ENCODE measurements around the gene UGGT1. TPM values are rescaled to one million over a fixed set of nuclear protein-coding genes. Genes with fewer than 3 reads are reported as not detected.

Gene UGGT1
- total and polyA plus RNA-seq, 4 donors, result 6.7 to 74.7 (median 32.4) TPM

DNA sequence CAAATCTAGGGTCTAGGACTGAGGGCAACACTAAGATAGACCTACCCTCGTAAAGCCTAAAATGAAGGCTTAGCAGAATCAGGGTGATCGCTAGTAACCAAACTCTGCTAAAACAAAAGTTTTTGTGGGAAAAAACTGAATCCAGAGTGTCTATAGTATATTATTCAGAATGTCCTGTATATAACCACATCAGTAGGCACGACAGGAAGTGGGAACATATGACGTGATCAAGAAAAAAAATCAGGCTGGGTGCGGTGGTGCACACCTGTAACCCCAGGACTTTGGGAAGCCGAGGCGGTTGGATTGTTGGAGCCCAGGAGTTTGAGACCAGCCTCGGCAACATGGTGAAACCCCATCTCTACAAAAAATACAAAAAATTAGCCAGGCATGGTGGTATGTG lies 106.1 kb downstream of the UGGT1 start:
- WGBS, result 94% methylated on average over 8 of the region's 8 CpGs
- no peak overlapping the region for H3K9ac ChIP-seq (ENCODE audit: low read depth in 1 of 2, low read length in 2 of 2)
- H3K36me3 ChIP-seq (ENCODE audit: control insufficient read depth in 4 of 4, insufficient read depth in 3 of 4, low read depth in 1 of 4, low read length in 3 of 4), result peaks cover 0 to 1% (median 0%) of the 10 kb centered on the region in 4 donors
- no peak overlapping the region for H3K27ac ChIP-seq (ENCODE audit: low read depth in 1 of 2, low read length in 2 of 2)
- no peaks in the 10 kb centered on the region for H3K9me3 ChIP-seq (ENCODE audit: control insufficient read depth in 4 of 4, low read length in 3 of 4)
- peaks cover 0 to 9% (median 4%) of the 10 kb centered on the region in 4 donors for H3K4me1 ChIP-seq (ENCODE audit: control insufficient read depth in 4 of 4, insufficient read depth in 4 of 4, low read length in 3 of 4)
- H3K27me3 ChIP-seq (ENCODE audit: control insufficient read depth in 4 of 4, insufficient read depth in 4 of 4, low read length in 3 of 4), result no peaks in the 10 kb centered on the region
- no peak overlapping the region for H3K4me3 ChIP-seq (ENCODE audit: low read depth in 1 of 3, low read length in 3 of 3)
- no peak for DNase-seq (ENCODE audit: low spot score)
- no peak for TF ChIP-seq HNF4G (IDR thresholded peaks at IDR 0.05)
- no peak for TF ChIP-seq RXRA (IDR thresholded peaks at IDR 0.05)
- no peak for TF ChIP-seq RAD21 (IDR thresholded peaks at IDR 0.05)
- no peak for TF ChIP-seq TAF1 (conservative IDR thresholded peaks at IDR 0.05)
- TF ChIP-seq CTCF (IDR thresholded peaks at IDR 0.05; ENCODE audit: low read depth, low read length, missing input control), result no peak
- TF ChIP-seq EGR1 (IDR thresholded peaks at IDR 0.05; ENCODE audit: low read depth in 2 of 2), result no peak

GRCh38 chr2:128198656-128199055 lies 107.7 kb downstream of the UGGT1 start:
- DNase-seq (ENCODE audit: low spot score), result no peak
- H3K27ac ChIP-seq (ENCODE audit: low read depth in 1 of 2, low read length in 2 of 2), result no peak overlapping the region
- TF ChIP-seq FOXA1 (IDR thresholded peaks at IDR 0.05), result no peak
- no peak for TF ChIP-seq ZBTB33 (IDR thresholded peaks at IDR 0.05)
- TF ChIP-seq FOXA2 (IDR thresholded peaks at IDR 0.05), result no peak
- TF ChIP-seq JUND (IDR thresholded peaks at IDR 0.05), result no peak
- no peak for TF ChIP-seq CTCF (IDR thresholded peaks at IDR 0.05; ENCODE audit: low read depth, low read length, missing input control)
- no peak for TF ChIP-seq HNF4G (IDR thresholded peaks at IDR 0.05)
- TF ChIP-seq YY1 (IDR thresholded peaks at IDR 0.05), result no peak
- TF ChIP-seq TAF1 (conservative IDR thresholded peaks at IDR 0.05), result no peak
- TF ChIP-seq, protein P1, sequence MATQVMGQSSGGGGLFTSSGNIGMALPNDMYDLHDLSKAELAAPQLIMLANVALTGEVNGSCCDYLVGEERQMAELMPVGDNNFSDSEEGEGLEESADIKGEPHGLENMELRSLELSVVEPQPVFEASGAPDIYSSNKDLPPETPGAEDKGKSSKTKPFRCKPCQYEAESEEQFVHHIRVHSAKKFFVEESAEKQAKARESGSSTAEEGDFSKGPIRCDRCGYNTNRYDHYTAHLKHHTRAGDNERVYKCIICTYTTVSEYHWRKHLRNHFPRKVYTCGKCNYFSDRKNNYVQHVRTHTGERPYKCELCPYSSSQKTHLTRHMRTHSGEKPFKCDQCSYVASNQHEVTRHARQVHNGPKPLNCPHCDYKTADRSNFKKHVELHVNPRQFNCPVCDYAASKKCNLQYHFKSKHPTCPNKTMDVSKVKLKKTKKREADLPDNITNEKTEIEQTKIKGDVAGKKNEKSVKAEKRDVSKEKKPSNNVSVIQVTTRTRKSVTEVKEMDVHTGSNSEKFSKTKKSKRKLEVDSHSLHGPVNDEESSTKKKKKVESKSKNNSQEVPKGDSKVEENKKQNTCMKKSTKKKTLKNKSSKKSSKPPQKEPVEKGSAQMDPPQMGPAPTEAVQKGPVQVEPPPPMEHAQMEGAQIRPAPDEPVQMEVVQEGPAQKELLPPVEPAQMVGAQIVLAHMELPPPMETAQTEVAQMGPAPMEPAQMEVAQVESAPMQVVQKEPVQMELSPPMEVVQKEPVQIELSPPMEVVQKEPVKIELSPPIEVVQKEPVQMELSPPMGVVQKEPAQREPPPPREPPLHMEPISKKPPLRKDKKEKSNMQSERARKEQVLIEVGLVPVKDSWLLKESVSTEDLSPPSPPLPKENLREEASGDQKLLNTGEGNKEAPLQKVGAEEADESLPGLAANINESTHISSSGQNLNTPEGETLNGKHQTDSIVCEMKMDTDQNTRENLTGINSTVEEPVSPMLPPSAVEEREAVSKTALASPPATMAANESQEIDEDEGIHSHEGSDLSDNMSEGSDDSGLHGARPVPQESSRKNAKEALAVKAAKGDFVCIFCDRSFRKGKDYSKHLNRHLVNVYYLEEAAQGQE (IDR thresholded peaks at IDR 0.05), result no peak
- no peak for TF ChIP-seq NR2F2 (IDR thresholded peaks at IDR 0.05)
- TF ChIP-seq, protein P2, sequence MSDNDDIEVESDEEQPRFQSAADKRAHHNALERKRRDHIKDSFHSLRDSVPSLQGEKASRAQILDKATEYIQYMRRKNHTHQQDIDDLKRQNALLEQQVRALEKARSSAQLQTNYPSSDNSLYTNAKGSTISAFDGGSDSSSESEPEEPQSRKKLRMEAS (IDR thresholded peaks at IDR 0.05), result no peak
- TF ChIP-seq ATF3 (IDR thresholded peaks at IDR 0.05), result no peak
- no peak for TF ChIP-seq RXRA (IDR thresholded peaks at IDR 0.05)
- no peak for TF ChIP-seq GABPA (IDR thresholded peaks at IDR 0.05 in 1 of 2, conservative IDR thresholded peaks at IDR 0.05 in 1 of 2)
- TF ChIP-seq RAD21 (IDR thresholded peaks at IDR 0.05), result no peak
- TF ChIP-seq EGR1 (IDR thresholded peaks at IDR 0.05; ENCODE audit: low read depth in 2 of 2), result no peak
- TF ChIP-seq SP1 (IDR thresholded peaks at IDR 0.05), result no peak
- no peak for TF ChIP-seq HNF4A (conservative IDR thresholded peaks at IDR 0.05)
- no peaks in the 10 kb centered on the region for H3K9me3 ChIP-seq (ENCODE audit: control insufficient read depth in 4 of 4, low read length in 3 of 4)
- H3K9ac ChIP-seq (ENCODE audit: low read depth in 1 of 2, low read length in 2 of 2), result no peak overlapping the region
- peaks cover 0 to 9% (median 4%) of the 10 kb centered on the region in 4 donors for H3K4me1 ChIP-seq (ENCODE audit: control insufficient read depth in 4 of 4, insufficient read depth in 4 of 4, low read length in 3 of 4)
- no peak overlapping the region for H3K4me3 ChIP-seq (ENCODE audit: low read depth in 1 of 3, low read length in 3 of 3)
- peaks cover 0 to 1% (median 0%) of the 10 kb centered on the region in 4 donors for H3K36me3 ChIP-seq (ENCODE audit: control insufficient read depth in 4 of 4, insufficient read depth in 3 of 4, low read depth in 1 of 4, low read length in 3 of 4)
- no peaks in the 10 kb centered on the region for H3K27me3 ChIP-seq (ENCODE audit: control insufficient read depth in 4 of 4, insufficient read depth in 4 of 4, low read length in 3 of 4)
- WGBS, result 83% methylated on average over 3 of the region's 3 CpGs

Data from liver (tissue), 9 donors.